OCI-LY3 (cell line): ENCODE data around the gene DNAJC6.

ENCODE experiments used
- EZH2phosphoT487 ChIP-seq: fragments of 200-600 bp; shearing (Covaris generic); IDR thresholded peaks from 2 replicates; pipeline ENCODE4 v1.6.1; 2018; ENCODE audit warnings: antibody characterized with exemption, mixed run types, low read depth
- TF ChIP-seq, protein P1 (sequence below): fragments of 200-600, 300-600 bp; sonication (generic); IDR thresholded peaks from 2 replicates; pipeline ENCODE4 v1.5.1; 2014; ENCODE audit warnings: antibody characterized with exemption, low read length, low read depth

DNA sequence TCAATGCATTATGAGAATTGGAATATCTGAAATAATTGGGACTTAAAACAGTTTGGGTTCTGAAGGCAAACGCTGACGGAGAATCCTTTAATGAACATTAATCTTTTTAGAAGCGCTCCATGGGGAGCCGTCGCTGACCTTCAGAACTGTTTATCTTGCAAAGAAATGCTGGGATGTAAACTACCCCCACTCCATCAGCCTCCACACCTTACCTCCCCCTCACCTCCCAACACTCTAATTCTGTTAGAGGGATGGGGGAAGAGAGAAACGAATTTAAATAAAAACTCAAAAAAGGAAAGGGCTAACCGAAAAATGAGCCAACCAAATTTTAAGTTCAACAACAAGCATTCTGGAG lies 44.1 kb upstream of the DNAJC6 start:
- TF ChIP-seq, protein P1, sequence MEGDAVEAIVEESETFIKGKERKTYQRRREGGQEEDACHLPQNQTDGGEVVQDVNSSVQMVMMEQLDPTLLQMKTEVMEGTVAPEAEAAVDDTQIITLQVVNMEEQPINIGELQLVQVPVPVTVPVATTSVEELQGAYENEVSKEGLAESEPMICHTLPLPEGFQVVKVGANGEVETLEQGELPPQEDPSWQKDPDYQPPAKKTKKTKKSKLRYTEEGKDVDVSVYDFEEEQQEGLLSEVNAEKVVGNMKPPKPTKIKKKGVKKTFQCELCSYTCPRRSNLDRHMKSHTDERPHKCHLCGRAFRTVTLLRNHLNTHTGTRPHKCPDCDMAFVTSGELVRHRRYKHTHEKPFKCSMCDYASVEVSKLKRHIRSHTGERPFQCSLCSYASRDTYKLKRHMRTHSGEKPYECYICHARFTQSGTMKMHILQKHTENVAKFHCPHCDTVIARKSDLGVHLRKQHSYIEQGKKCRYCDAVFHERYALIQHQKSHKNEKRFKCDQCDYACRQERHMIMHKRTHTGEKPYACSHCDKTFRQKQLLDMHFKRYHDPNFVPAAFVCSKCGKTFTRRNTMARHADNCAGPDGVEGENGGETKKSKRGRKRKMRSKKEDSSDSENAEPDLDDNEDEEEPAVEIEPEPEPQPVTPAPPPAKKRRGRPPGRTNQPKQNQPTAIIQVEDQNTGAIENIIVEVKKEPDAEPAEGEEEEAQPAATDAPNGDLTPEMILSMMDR: no peak
- no peak for TF ChIP-seq EZH2phosphoT487
